ENCODE measurements around the gene MT1E. TPM values are rescaled to one million over a fixed set of nuclear protein-coding genes. Genes with fewer than 3 reads are reported as not detected.

Gene MT1E
- total and polyA plus RNA-seq, 2 of the 8 experiments (the other 6 are each of a cell fraction or from before 2014, with no cell fraction given) = 7.9 to 117 TPM

DNA sequence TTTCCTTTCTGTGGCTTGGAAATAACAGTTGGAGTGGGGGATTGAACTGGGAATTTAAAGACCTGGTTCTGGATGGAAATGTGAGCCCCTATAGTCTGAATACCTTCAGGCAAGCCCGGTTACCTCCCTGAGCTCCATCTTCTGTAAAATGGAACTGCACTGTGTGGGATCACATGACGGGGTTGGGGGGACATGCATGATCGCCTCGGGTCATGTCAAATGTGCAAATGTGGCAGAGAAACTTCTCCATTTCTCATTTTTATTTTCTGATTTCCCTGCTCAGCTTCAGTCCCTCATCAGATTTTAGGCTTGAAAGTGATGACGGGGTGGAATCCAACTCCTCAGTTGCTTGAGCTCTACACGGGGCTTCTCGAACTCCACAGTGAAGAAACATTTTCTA is 27.6 kb downstream of the MT1E start:
- H4K5ac ChIP-seq (ENCODE audit: insufficient read length, low read depth, low read length) = no peak overlapping the region
- no peak overlapping the region for H3K9ac ChIP-seq (replicated peaks in 1 of 4; ENCODE audit: extremely low read depth in 1 of 4, low read depth in 3 of 4, low read length in 3 of 4)
- no peak overlapping the region for H4K8ac ChIP-seq (ENCODE audit: extremely low read depth, insufficient read depth, low read length)
- no peak overlapping the region for H4K91ac ChIP-seq (replicated peaks; ENCODE audit: insufficient read length, low read length)
- no peak overlapping the region for H2BK12ac ChIP-seq (ENCODE audit: low read depth, low read length)
- no peak overlapping the region for H2BK120ac ChIP-seq (replicated peaks; ENCODE audit: low read depth, low read length)
- H3K4me1 ChIP-seq (replicated peaks in 1 of 4; ENCODE audit: control insufficient read depth in 3 of 4, insufficient read depth in 4 of 4, low read length in 3 of 4) = peaks cover 0 to 4% (median 2%) of the 10 kb centered on the region in 4 experiments; a peak in 6 of 7 replicates
- H3K27ac ChIP-seq (ENCODE audit: low read depth, low read length) = no peak overlapping the region
- no peak overlapping the region for H2BK20ac ChIP-seq (ENCODE audit: low read length)
- no peak overlapping the region for H2AK5ac ChIP-seq (ENCODE audit: low read depth, low read length)
- H3K4ac ChIP-seq (replicated peaks; ENCODE audit: insufficient read length, low read depth, low read length) = no peak overlapping the region
- DNase-seq (ENCODE audit: low read depth in 1 of 2, low spot score in 2 of 2) = no peak
- H3K4me2 ChIP-seq (ENCODE audit: insufficient read depth in 1 of 2, low read depth in 2 of 2, low read length in 2 of 2) = no peak overlapping the region
- H3K27me3 ChIP-seq (replicated peaks in 1 of 4; ENCODE audit: control insufficient read depth in 3 of 4, extremely low read depth in 1 of 4, insufficient read depth in 3 of 4, low read length in 3 of 4) = peaks cover 14 to 55% (median 39%) of the 10 kb centered on the region in 4 experiments
- FAIRE-seq = no peak
- no peaks in the 10 kb centered on the region for H3K79me1 ChIP-seq (ENCODE audit: low read depth, low read length)
- H3K23ac ChIP-seq (ENCODE audit: insufficient read length) = no peak overlapping the region
- H2AFZ ChIP-seq (ENCODE audit: low read length) = no peak overlapping the region
- no peaks in the 10 kb centered on the region for H3K79me2 ChIP-seq (ENCODE audit: control insufficient read depth in 1 of 2, insufficient read depth in 2 of 2, low read length in 2 of 2)
- no peak overlapping the region for H3K18ac ChIP-seq (ENCODE audit: extremely low read depth, low read length)
- no peak overlapping the region for H3K56ac ChIP-seq (replicated peaks; ENCODE audit: insufficient read length, low read depth, low read length)
- no peaks in the 10 kb centered on the region for H3K36me3 ChIP-seq (ENCODE audit: control insufficient read depth in 2 of 4, insufficient read depth in 4 of 4, low read length in 3 of 4)
- H4K20me1 ChIP-seq (replicated peaks in 1 of 2; ENCODE audit: control insufficient read depth in 1 of 2, insufficient read depth in 2 of 2, low read length in 2 of 2) = no peaks in the 10 kb centered on the region
- ChIA-PET POLR2A (ENCODE audit: partially characterized antibody) (interaction anchor here (1.2 to 9.1 kb wide), 5 partner anchors 12 to 49 kb away, joined by 3 to 74 read pairs (median 4); partner anchors contain the start of genes MT1A, MT1E, MT1G and MT1H), CTCF (ENCODE audit: partially characterized antibody) (interaction anchor here (1.0 to 5.5 kb wide), 5 partner anchors 11 to 76 kb away, joined by 3 to 28 read pairs (median 4); partner anchors contain the start of gene MT3)
- no peak overlapping the region for H2BK5ac ChIP-seq (ENCODE audit: low read depth, low read length)
- 85% methylated on average over 7 of the region's 7 CpGs; no CpG with 5 or more reads in 1 of the 2 experiments for WGBS, 2 experiments (ENCODE audit: extremely low coverage in 1 of 2, insufficient coverage in 1 of 2, insufficient read length in 1 of 2, insufficient replicate concordance in 2 of 2, low coverage in 1 of 2, low lambda C conversion rate in 2 of 2, missing lambda C conversion rate in 1 of 2)
- no peak overlapping the region for H3K4me3 ChIP-seq (ENCODE audit: extremely low read depth in 1 of 4, insufficient read depth in 2 of 4, low read depth in 3 of 4, low read length in 4 of 4)
- H3K14ac ChIP-seq (ENCODE audit: insufficient read length) = no peak overlapping the region
- H2BK15ac ChIP-seq (ENCODE audit: low read length) = no peak overlapping the region
- H3K23me2 ChIP-seq (ENCODE audit: low read depth, low read length) = peaks cover 7% of the 10 kb centered on the region; the same call in 1 of the 2 replicates
- no peaks in the 10 kb centered on the region for H3K9me3 ChIP-seq (ENCODE audit: insufficient read depth in 2 of 2, low read depth in 1 of 2, low read length in 1 of 2)
- TF ChIP-seq FOSL1 (IDR thresholded peaks at IDR 0.05; ENCODE audit: insufficient read depth, low read depth, low read length) (no peak), TAF7 (optimal IDR thresholded peaks at IDR 0.05; ENCODE audit: borderline replicate concordance, low read depth, low read length) (no peak), CEBPB (IDR thresholded peaks at IDR 0.05; ENCODE audit: low read depth, low read length) (no peak), TBP (IDR thresholded peaks at IDR 0.05; ENCODE audit: low read depth, low read length) (no peak), SIRT6 (IDR thresholded peaks at IDR 0.05; ENCODE audit: low read length) (no peak), POLR2AphosphoS5 (IDR thresholded peaks at IDR 0.05; ENCODE audit: low read depth, low read length) (no peak), HDAC2 (IDR thresholded peaks at IDR 0.05; ENCODE audit: borderline replicate concordance in 1 of 2, low read depth in 2 of 2, low read length in 2 of 2) (no peak)
- TF ChIP-seq, protein P1, sequence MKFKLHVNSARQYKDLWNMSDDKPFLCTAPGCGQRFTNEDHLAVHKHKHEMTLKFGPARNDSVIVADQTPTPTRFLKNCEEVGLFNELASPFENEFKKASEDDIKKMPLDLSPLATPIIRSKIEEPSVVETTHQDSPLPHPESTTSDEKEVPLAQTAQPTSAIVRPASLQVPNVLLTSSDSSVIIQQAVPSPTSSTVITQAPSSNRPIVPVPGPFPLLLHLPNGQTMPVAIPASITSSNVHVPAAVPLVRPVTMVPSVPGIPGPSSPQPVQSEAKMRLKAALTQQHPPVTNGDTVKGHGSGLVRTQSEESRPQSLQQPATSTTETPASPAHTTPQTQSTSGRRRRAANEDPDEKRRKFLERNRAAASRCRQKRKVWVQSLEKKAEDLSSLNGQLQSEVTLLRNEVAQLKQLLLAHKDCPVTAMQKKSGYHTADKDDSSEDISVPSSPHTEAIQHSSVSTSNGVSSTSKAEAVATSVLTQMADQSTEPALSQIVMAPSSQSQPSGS (IDR thresholded peaks at IDR 0.05; ENCODE audit: low read length) = no peak
- TF ChIP-seq, protein P2, sequence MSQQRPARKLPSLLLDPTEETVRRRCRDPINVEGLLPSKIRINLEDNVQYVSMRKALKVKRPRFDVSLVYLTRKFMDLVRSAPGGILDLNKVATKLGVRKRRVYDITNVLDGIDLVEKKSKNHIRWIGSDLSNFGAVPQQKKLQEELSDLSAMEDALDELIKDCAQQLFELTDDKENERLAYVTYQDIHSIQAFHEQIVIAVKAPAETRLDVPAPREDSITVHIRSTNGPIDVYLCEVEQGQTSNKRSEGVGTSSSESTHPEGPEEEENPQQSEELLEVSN (IDR thresholded peaks at IDR 0.05) = no peak
